Breast epithelium (tissue), 4 donors: ENCODE results near the gene ASCC1. TPM values are rescaled to one million over a fixed set of nuclear protein-coding genes. Genes with fewer than 3 reads are reported as not detected.

Experiments used
- DNase-seq, 2 donors: peaks; one replicate each; pipeline ENCODE4 v3.0.0-alpha.2; 2019; ENCODE audit warnings: low spot score in 2 of 2
- H3K27ac ChIP-seq, 2 donors: fragments of 200-600 bp; sonication (generic) in 1 of 2; one replicate each; pipeline ENCODE4 v1.5.1; 2016 to 2019; ENCODE audit warnings: mild to moderate bottlenecking in 1 of 2
- H3K27me3 ChIP-seq, 2 donors: fragments of 200-600 bp; sonication (generic) in 1 of 2; one replicate each; pipeline versions ENCODE4 v1.5.1 to v1.6.0; 2017 to 2019; ENCODE audit warnings: control low read depth in 1 of 2, mild to moderate bottlenecking in 1 of 2
- H3K36me3 ChIP-seq: fragments of 200-600 bp; one replicate; pipeline ENCODE4 v1.5.1; 2019
- H3K4me1 ChIP-seq, 2 donors: fragments of 200-600 bp; sonication (generic); one replicate each; pipeline ENCODE4 v1.5.1; 2016 to 2019; ENCODE audit warnings: control low read depth in 1 of 2
- H3K4me3 ChIP-seq, 3 donors: fragments of 200-600 bp; sonication (generic); 1 replicate in 2 of 3; 2 replicates in 1 of 3; pipeline ENCODE4 v1.5.1; 2016 to 2019; ENCODE audit warnings: mild to moderate bottlenecking in 3 of 3, moderate library complexity in 2 of 3
- H3K9me3 ChIP-seq, 2 donors: fragments of 200-600 bp; sonication (generic) in 1 of 2; one replicate each; pipeline ENCODE4 v1.5.1; 2016 to 2019; ENCODE audit warnings: control low read depth in 1 of 2
- CTCF ChIP-seq, 3 donors: fragments of 450-650 bp; IDR thresholded peaks; one replicate each; pipeline ENCODE4 v1.5.1; 2016 to 2017; ENCODE audit warnings: antibody characterized with exemption in 3 of 3, mild to moderate bottlenecking in 3 of 3, moderate library complexity in 3 of 3
- POLR2A ChIP-seq: fragments of 450-650 bp; IDR thresholded peaks from one replicate; pipeline ENCODE4 v1.6.1; 2016; ENCODE audit warnings: antibody characterized with exemption, mild to moderate bottlenecking, moderate library complexity
- POLR2AphosphoS5 ChIP-seq, 3 donors: sonication (generic); formaldehyde crosslinking; IDR thresholded peaks; one replicate each; pipeline ENCODE4 v1.6.1; 2017; ENCODE audit warnings: antibody characterized with exemption in 3 of 3
- intact Hi-C: fragments of 100-400 bp; cut with DNase I; formaldehyde crosslinking; loops from one replicate; pipeline ENCODE4 v1.15.1; 2023; ENCODE audit warnings: low total_unique reads
- total RNA-seq, 3 donors: library from RNA; depleted of rRNA; stranded (reverse); fragments of >200 nt; gene quantifications; one replicate each; pipeline ENCODE4 v1.1.0, GENCODE V29; 2016

The ASCC1 gene
- total RNA-seq, 3 donors from 2014 or later, result 28.5 to 42.9 (median 29.6) TPM

- intact Hi-C loops, result no loop called here
- no peak overlapping the region for H3K4me3 ChIP-seq
- H3K9me3 ChIP-seq, result no peaks in the 10 kb centered on the region
- H3K27me3 ChIP-seq, result no peaks in the 10 kb centered on the region
- peaks cover 3 to 15% of the 10 kb centered on the region in 2 donors for H3K4me1 ChIP-seq
- no peak for DNase-seq
- peak overlapping the region in 1 of 2 donors; percentile 21 for H3K27ac ChIP-seq
- peaks cover 5% of the 10 kb centered on the region for H3K36me3 ChIP-seq
- TF ChIP-seq POLR2A, result no peak
- TF ChIP-seq POLR2AphosphoS5 (IDR thresholded peaks at IDR 0.05), result no peak
- no peak for TF ChIP-seq CTCF (IDR thresholded peaks at IDR 0.05)
These were observed 23.3 kb upstream of the ASCC1 start for GRCh38 chr10:72239409-72239808.

- intact Hi-C loops, result no loop called here
- H3K27me3 ChIP-seq, result no peaks in the 10 kb centered on the region
- H3K27ac ChIP-seq, result no peak overlapping the region
- H3K9me3 ChIP-seq, result no peaks in the 10 kb centered on the region
- no peak overlapping the region for H3K4me3 ChIP-seq
- H3K36me3 ChIP-seq, result peaks cover 5% of the 10 kb centered on the region
- no peak for DNase-seq
- no peak for TF ChIP-seq CTCF (IDR thresholded peaks at IDR 0.05)
- TF ChIP-seq POLR2AphosphoS5 (IDR thresholded peaks at IDR 0.05), result no peak
- TF ChIP-seq POLR2A, result no peak
- peaks cover 3 to 7% of the 10 kb centered on the region in 2 donors for H3K4me1 ChIP-seq
These were observed 22.5 kb upstream of the ASCC1 start for GRCh38 chr10:72238392-72239175.

GRCh38 chr10:72235544-72236279 is 19.6 kb upstream of the ASCC1 start:
- no peaks in the 10 kb centered on the region for H3K9me3 ChIP-seq
- no peaks in the 10 kb centered on the region for H3K4me1 ChIP-seq
- no peak overlapping the region for H3K27ac ChIP-seq
- no peak overlapping the region for H3K4me3 ChIP-seq
- H3K36me3 ChIP-seq, result peaks cover 5% of the 10 kb centered on the region
- intact Hi-C loops, result no loop called here
- TF ChIP-seq POLR2A (no peak), CTCF (IDR thresholded peaks at IDR 0.05) (no peak), POLR2AphosphoS5 (IDR thresholded peaks at IDR 0.05) (no peak)
- no peaks in the 10 kb centered on the region for H3K27me3 ChIP-seq
- DNase-seq, result no peak

GRCh38 chr10:72234560-72235095 is 18.6 kb upstream of the ASCC1 start:
- no peaks in the 10 kb centered on the region for H3K4me1 ChIP-seq
- no peaks in the 10 kb centered on the region for H3K27me3 ChIP-seq
- no peak for DNase-seq
- intact Hi-C loops, result no loop called here
- H3K27ac ChIP-seq, result no peak overlapping the region
- no peak for TF ChIP-seq CTCF (IDR thresholded peaks at IDR 0.05)
- TF ChIP-seq POLR2AphosphoS5 (IDR thresholded peaks at IDR 0.05), result no peak
- TF ChIP-seq POLR2A, result no peak
- no peaks in the 10 kb centered on the region for H3K9me3 ChIP-seq
- peaks cover 5% of the 10 kb centered on the region for H3K36me3 ChIP-seq
- no peak overlapping the region for H3K4me3 ChIP-seq

- TF ChIP-seq POLR2A (no peak), CTCF (IDR thresholded peaks at IDR 0.05) (no peak), POLR2AphosphoS5 (IDR thresholded peaks at IDR 0.05) (no peak)
- Histone ChIP-seq H3K9me3 (no peaks in the 10 kb centered on the region), H3K27ac (no peak overlapping the region), H3K36me3 (peaks cover 5% of the 10 kb centered on the region), H3K27me3 (no peaks in the 10 kb centered on the region), H3K4me1 (no peaks in the 10 kb centered on the region), H3K4me3 (no peak overlapping the region)
- intact Hi-C loops, result no loop called here
- no peak for DNase-seq
These were observed 17.5 kb upstream of the ASCC1 start for GRCh38 chr10:72233621-72234020.
